ENCODE measurements around the gene PTBP3.

DNA sequence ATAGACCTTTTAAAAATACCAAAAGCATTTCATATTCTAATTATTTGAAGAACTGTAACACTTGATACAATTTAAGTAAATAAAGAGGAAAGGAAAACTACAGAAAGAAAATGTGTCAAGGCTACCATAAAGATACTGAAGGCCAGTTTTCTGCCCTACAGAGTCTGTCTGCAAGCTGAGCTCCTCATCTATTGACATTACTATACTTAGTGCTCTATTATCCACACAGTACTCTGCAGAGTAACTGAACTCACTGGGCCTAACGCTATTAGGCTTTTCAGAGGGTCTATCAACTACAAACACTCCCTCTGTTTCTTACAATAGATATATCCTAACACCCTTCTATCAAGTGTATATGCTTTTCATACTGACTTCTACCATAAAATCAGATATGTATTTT is 101.2 kb downstream of the PTBP3 start:
- TF ChIP-seq POLR2A (IDR thresholded peaks at IDR 0.05; ENCODE audit: low read depth, low read length) = no peak
- TF ChIP-seq POLR2AphosphoS5 (IDR thresholded peaks at IDR 0.05; ENCODE audit: low read depth, low read length) = no peak
- no peak for TF ChIP-seq TAF1 (IDR thresholded peaks at IDR 0.05; ENCODE audit: borderline replicate concordance, low read depth, low read length)

Measured in GM12892 (cell line).